SK-N-MC (cell line): Measurements from ENCODE around the gene FEM1A.
"Not testable (repeated sequence)": the region's sequence is repeated elsewhere in the genome, so short reads cannot be mapped to it uniquely, and the experiment has no call there.

ENCODE experiments used
- DNase-seq: peaks from one replicate; pipeline ENCODE4 v3.0.0-alpha.2; 2011; ENCODE audit warnings: low read depth, low spot score
- H3K27ac ChIP-seq: fragments of 200-600 bp; sonication (generic); 2 replicates; pipeline ENCODE4 v1.5.1; 2016; ENCODE audit warnings: mixed run types
- H3K36me3 ChIP-seq: fragments of 200-600 bp; sonication (generic); 2 replicates; pipeline ENCODE4 v1.6.1; 2017; ENCODE audit warnings: antibody characterized with exemption, low read length, mixed read lengths; ENCODE audit not compliant: insufficient read depth
- H3K4me3 ChIP-seq: fragments of 200-600 bp; sonication (generic); 2 replicates; pipeline ENCODE4 v1.5.1; 2016
- H3K9ac ChIP-seq: fragments of 200-600 bp; sonication (generic); 2 replicates; pipeline ENCODE4 v1.8.0; 2017; ENCODE audit warnings: mixed run types, mixed read lengths; ENCODE audit not compliant: insufficient read length
- H3K9me3 ChIP-seq: fragments of 200-600 bp; sonication (generic); 2 replicates; pipeline ENCODE4 v1.6.1; 2017; ENCODE audit warnings: low read depth, mild to moderate bottlenecking, antibody characterized with exemption, low read length, moderate library complexity, mixed read lengths
- EZH2 ChIP-seq: fragments of 200-600 bp; sonication (generic); IDR thresholded peaks from one replicate; pipeline ENCODE4 v1.6.1; 2017; ENCODE audit warnings: antibody characterized with exemption
- FOXP2 ChIP-seq: optimal IDR thresholded peaks from 2 replicates; pipeline ENCODE3; 2011; ENCODE audit warnings: mild to moderate bottlenecking, moderate library complexity; ENCODE audit not compliant: insufficient read depth; ENCODE audit errors: extremely low read length, control extremely low read depth
- POLR2AphosphoS5 ChIP-seq: IDR thresholded peaks from 2 replicates; pipeline ENCODE4 v1.6.1; 2012; ENCODE audit warnings: mild to moderate bottlenecking, low read depth, low read length, borderline replicate concordance

Gene FEM1A

DNA sequence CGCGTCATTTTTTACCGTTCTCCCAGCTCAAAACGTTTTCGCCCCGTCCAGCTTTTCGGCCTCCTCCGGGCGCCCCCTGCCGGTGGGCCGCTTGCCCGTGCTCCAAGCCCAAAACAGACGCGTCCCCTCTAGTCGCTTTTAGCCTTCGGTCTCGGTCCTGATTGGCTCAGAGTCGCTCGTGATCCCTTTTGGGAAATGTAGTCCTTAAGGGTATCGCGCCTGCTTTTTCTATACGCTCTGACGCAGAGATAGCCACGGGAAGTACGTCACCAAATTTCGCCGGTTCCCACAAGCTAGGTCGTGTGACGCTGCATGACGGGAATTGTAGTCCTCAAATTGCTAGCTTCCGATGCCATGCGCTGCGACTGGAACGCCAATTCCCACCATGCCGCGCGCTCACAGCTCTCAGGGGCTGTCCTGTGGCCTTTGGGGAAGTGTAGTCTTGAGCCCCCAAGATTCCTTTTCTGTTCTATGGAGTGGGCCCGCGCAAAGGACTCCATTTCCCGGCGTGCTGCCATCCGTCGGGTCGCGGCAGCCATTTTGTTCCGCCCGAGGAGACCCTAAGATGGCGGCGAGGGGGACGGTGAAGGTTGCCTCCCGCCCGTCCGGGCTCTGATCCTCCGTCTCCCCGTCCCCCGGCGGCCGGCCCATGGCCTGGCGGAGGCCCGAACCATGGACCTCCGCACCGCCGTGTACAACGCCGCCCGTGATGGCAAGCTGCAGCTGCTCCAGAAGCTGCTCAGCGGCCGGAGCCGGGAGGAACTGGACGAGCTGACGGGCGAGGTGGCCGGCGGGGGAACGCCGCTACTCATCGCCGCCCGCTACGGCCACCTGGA, at the start of gene FEM1A:
Gene FEM1A (plus strand): TSS at position 552 of the 836 bp plus-strand sequence. CDS start 121 bp downstream, at position 673.
- Histone ChIP-seq H3K27ac (peak within 1 kb of the TSS; percentile 83), H3K36me3 (peaks cover 24% of the 10 kb centered on the region; the same call in 1 of the 2 replicates), H3K9me3 (no peaks in the 10 kb centered on the region), H3K9ac (peak within 1 kb of the TSS; percentile 96), H3K4me3 (peak within 1 kb of the TSS; percentile 95)
- TF ChIP-seq POLR2AphosphoS5, result peak; percentile 73; the same call in 1 of the 2 replicates
- peak; percentile 76 for TF ChIP-seq FOXP2
- TF ChIP-seq EZH2, result no peak
- peak; percentile 100 for DNase-seq

GRCh38 chr19:4742723-4743646, 48.5 kb upstream of the FEM1A start:
- no peak overlapping the region for H3K4me3 ChIP-seq
- H3K9ac ChIP-seq, result no peak overlapping the region
- no peak for TF ChIP-seq POLR2AphosphoS5
- TF ChIP-seq FOXP2, result no peak
- TF ChIP-seq EZH2, result no peak

DNA sequence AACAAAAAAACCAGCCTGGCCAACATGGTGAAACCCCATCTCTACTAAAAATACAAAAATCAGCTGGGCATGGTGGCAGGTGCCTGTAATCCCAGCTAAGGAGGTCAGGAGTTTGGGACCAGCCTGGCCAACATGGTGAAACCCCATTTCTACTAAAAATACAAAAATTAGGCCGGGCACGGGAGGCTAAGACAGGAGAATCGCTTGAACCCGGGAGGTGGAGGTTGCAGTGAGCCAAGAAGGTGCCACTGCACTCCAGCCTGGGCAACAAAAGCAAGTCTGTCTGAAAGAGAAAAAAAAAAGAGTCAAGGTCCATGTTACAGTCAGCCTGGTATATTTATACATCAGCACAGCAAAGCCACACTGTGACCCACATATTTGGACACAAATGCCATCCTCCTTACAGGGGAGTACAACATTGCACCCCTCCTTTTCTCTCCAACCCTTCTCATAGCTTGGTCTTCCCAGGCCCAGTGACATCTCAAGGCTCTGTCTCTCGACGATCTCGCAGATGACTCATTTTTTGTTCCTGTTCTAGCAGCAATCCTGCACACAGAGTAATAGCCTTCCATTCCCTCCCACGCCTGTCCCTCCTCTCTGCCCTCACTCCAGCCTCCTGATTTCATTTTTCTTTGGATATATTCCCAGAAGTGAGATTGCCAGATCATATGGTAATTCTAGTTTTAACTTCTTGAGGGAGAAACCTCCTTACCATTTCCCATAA, 46.9 kb upstream of the FEM1A start:
- no peak overlapping the region for H3K27ac ChIP-seq
- H3K36me3 ChIP-seq, result no peaks in the 10 kb centered on the region
- no peak for DNase-seq
- H3K4me3 ChIP-seq, result no peak overlapping the region
- H3K9ac ChIP-seq, result no peak overlapping the region
- TF ChIP-seq FOXP2, result no peak
- no peak for TF ChIP-seq POLR2AphosphoS5
- no peaks in the 10 kb centered on the region for H3K9me3 ChIP-seq

More at GRCh38 chr19:4742723-4743646, 48.5 kb upstream of the FEM1A start:
- H3K27ac ChIP-seq, result no peak overlapping the region
- no peaks in the 10 kb centered on the region for H3K9me3 ChIP-seq
- no peaks in the 10 kb centered on the region for H3K36me3 ChIP-seq
- no peak for DNase-seq

- not testable (repeated sequence) for H3K27ac ChIP-seq, H3K9ac ChIP-seq, H3K36me3 ChIP-seq, H3K9me3 ChIP-seq, DNase-seq, H3K4me3 ChIP-seq
Measured at GRCh38 chr19:4745175-4745574, 46.4 kb upstream of the FEM1A start.

- Histone ChIP-seq H3K4me3 (no peak overlapping the region), H3K27ac (no peak overlapping the region), H3K9ac (no peak overlapping the region), H3K9me3 (no peaks in the 10 kb centered on the region), H3K36me3 (no peaks in the 10 kb centered on the region)
- no peak for DNase-seq
- TF ChIP-seq FOXP2 (no peak), POLR2AphosphoS5 (no peak), EZH2 (no peak)
Measured at GRCh38 chr19:4745986-4746385, 45.5 kb upstream of the FEM1A start.

GRCh38 chr19:4748185-4748584, 43.3 kb upstream of the FEM1A start:
- H3K36me3 ChIP-seq, result no peaks in the 10 kb centered on the region
- no peak overlapping the region for H3K9ac ChIP-seq
- TF ChIP-seq EZH2, result no peak
- no peak for TF ChIP-seq FOXP2
- no peak for TF ChIP-seq POLR2AphosphoS5
- no peak overlapping the region for H3K27ac ChIP-seq
- no peak for DNase-seq
- no peaks in the 10 kb centered on the region for H3K9me3 ChIP-seq
- H3K4me3 ChIP-seq, result no peak overlapping the region

DNA sequence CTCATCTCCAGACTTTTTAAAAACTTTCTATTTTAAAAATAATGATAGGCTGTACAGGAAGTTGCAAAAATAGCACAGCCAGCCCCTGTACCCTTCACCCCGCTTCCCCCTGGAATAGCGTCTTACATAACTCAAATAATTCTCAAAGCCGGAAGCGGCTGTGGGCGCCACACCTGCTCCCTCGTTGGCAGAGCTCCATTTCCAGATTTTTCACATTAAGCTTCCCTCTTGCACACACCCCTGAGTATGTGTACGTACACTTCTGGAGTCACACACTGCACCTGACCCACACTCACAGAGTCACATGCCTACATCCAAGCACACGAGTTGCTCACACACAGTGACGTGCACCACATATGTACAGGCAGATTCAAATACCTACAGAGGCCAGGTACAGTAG, 42.9 kb upstream of the FEM1A start:
- Histone ChIP-seq H3K4me3 (no peak overlapping the region), H3K27ac (no peak overlapping the region), H3K36me3 (no peaks in the 10 kb centered on the region), H3K9me3 (no peaks in the 10 kb centered on the region), H3K9ac (no peak overlapping the region)
- no peak for DNase-seq
- TF ChIP-seq POLR2AphosphoS5 (no peak), FOXP2 (no peak), EZH2 (no peak)
